ENCODE results near the gene PTBP3.

Gene PTBP3

GRCh38 chr9:112296929-112297328, 36.5 kb downstream of the PTBP3 start:
- H4K20me1 ChIP-seq (ENCODE audit: insufficient read depth, low read length), result no peaks in the 10 kb centered on the region
- no peak overlapping the region for H3K27ac ChIP-seq (ENCODE audit: low read depth, low read length, poor library complexity, severe bottlenecking)
- TF ChIP-seq, protein P1, sequence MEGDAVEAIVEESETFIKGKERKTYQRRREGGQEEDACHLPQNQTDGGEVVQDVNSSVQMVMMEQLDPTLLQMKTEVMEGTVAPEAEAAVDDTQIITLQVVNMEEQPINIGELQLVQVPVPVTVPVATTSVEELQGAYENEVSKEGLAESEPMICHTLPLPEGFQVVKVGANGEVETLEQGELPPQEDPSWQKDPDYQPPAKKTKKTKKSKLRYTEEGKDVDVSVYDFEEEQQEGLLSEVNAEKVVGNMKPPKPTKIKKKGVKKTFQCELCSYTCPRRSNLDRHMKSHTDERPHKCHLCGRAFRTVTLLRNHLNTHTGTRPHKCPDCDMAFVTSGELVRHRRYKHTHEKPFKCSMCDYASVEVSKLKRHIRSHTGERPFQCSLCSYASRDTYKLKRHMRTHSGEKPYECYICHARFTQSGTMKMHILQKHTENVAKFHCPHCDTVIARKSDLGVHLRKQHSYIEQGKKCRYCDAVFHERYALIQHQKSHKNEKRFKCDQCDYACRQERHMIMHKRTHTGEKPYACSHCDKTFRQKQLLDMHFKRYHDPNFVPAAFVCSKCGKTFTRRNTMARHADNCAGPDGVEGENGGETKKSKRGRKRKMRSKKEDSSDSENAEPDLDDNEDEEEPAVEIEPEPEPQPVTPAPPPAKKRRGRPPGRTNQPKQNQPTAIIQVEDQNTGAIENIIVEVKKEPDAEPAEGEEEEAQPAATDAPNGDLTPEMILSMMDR (IDR thresholded peaks at IDR 0.05; ENCODE audit: low read length), result no peak
- no peak for TF ChIP-seq EZH2 (IDR thresholded peaks at IDR 0.05; ENCODE audit: borderline replicate concordance, low read length)
- peaks cover 62% of the 10 kb centered on the region for H3K79me2 ChIP-seq (ENCODE audit: insufficient read depth, low read length)
- peaks cover 8% of the 10 kb centered on the region for H3K4me1 ChIP-seq (ENCODE audit: insufficient read depth, low read length, severe bottlenecking)
- no peak overlapping the region for H3K4me3 ChIP-seq (ENCODE audit: low read depth, low read length, poor library complexity, severe bottlenecking)
- no peak overlapping the region for H3K9ac ChIP-seq (ENCODE audit: low read length)
- H3K9me3 ChIP-seq (ENCODE audit: low read length), result no peaks in the 10 kb centered on the region; the same call in 1 of the 2 replicates
- H2AFZ ChIP-seq (ENCODE audit: low read length), result no peak overlapping the region
- H3K27me3 ChIP-seq (ENCODE audit: insufficient read depth, low read length), result no peaks in the 10 kb centered on the region
- H3K4me2 ChIP-seq (ENCODE audit: low read length), result no peak overlapping the region
- H3F3A ChIP-seq (ENCODE audit: insufficient read depth, low read length), result no peaks in the 10 kb centered on the region
- peaks cover 56% of the 10 kb centered on the region for H3K36me3 ChIP-seq (ENCODE audit: insufficient read depth, low read length)
- no peaks in the 10 kb centered on the region for H3K9me2 ChIP-seq (ENCODE audit: low read depth, low read length)

DNA sequence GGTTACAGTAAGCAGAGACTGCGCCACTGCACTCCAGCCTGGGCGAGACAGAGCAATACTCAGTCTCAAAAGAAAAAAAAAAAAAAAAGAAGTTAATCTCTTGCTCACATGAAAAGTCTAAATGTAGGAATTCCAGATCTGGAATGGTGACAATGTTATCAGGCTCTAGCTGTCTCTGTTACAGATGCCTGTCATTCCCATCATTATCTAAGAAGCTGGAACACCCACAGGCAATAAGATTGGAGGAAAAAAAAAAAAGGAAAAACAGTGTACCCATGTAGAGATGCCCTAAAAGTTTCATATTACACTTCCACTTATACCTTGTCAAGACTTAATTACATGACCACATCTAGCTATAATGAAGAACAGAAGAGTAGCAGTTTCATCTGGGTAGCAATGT, 38.2 kb downstream of the PTBP3 start:
- H4K20me1 ChIP-seq (ENCODE audit: insufficient read depth, low read length), result no peaks in the 10 kb centered on the region
- no peaks in the 10 kb centered on the region for H3K27me3 ChIP-seq (ENCODE audit: insufficient read depth, low read length)
- no peaks in the 10 kb centered on the region for H3K9me3 ChIP-seq (ENCODE audit: low read length)
- no peaks in the 10 kb centered on the region for H3K9me2 ChIP-seq (ENCODE audit: low read depth, low read length)
- H3F3A ChIP-seq (ENCODE audit: insufficient read depth, low read length), result no peaks in the 10 kb centered on the region
- peaks cover 71% of the 10 kb centered on the region for H3K36me3 ChIP-seq (ENCODE audit: insufficient read depth, low read length)
- H3K4me2 ChIP-seq (ENCODE audit: low read length), result no peak overlapping the region
- H2AFZ ChIP-seq (ENCODE audit: low read length), result no peak overlapping the region
- H3K27ac ChIP-seq (ENCODE audit: low read depth, low read length, poor library complexity, severe bottlenecking), result no peak overlapping the region
- no peak overlapping the region for H3K4me3 ChIP-seq (ENCODE audit: low read depth, low read length, poor library complexity, severe bottlenecking)
- H3K79me2 ChIP-seq (ENCODE audit: insufficient read depth, low read length), result peaks cover 52% of the 10 kb centered on the region
- no peak overlapping the region for H3K9ac ChIP-seq (ENCODE audit: low read length)
- TF ChIP-seq, protein P1 (IDR thresholded peaks at IDR 0.05; ENCODE audit: low read length), result no peak
- TF ChIP-seq EZH2 (IDR thresholded peaks at IDR 0.05; ENCODE audit: borderline replicate concordance, low read length), result no peak
- H3K4me1 ChIP-seq (ENCODE audit: insufficient read depth, low read length, severe bottlenecking), result no peaks in the 10 kb centered on the region

DNA sequence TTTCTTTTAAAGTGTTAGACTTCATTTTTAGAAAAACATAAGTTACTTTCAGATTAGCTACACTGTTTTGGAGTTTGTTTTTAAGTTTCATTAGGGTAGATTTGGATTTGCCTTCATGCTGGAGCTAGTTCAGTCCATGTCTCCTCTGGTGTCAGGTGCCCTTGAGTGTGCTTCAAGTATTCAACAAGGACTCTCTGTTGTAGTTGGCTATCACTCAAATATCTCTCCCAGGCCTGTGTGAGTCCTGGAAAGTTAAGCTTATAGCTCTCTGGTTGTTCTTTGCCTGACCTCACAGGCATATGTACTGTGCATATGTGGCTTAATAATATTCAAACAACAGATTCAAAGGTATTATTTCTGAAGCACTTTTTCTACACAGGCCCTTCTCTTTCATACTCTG, 45.4 kb downstream of the PTBP3 start:
- Histone ChIP-seq H3K9ac (ENCODE audit: low read length) (no peak overlapping the region), H3K27me3 (ENCODE audit: insufficient read depth, low read length) (no peaks in the 10 kb centered on the region), H2AFZ (ENCODE audit: low read length) (no peak overlapping the region), H3K4me2 (ENCODE audit: low read length) (no peak overlapping the region), H3K36me3 (ENCODE audit: insufficient read depth, low read length) (peaks cover 67% of the 10 kb centered on the region), H4K20me1 (ENCODE audit: insufficient read depth, low read length) (no peaks in the 10 kb centered on the region), H3F3A (ENCODE audit: insufficient read depth, low read length) (no peaks in the 10 kb centered on the region), H3K9me3 (ENCODE audit: low read length) (peaks cover 25% of the 10 kb centered on the region), H3K79me2 (ENCODE audit: insufficient read depth, low read length) (peaks cover 22% of the 10 kb centered on the region; the same call in 1 of the 2 replicates), H3K9me2 (ENCODE audit: low read depth, low read length) (no peaks in the 10 kb centered on the region), H3K27ac (ENCODE audit: low read depth, low read length, poor library complexity, severe bottlenecking) (no peak overlapping the region), H3K4me1 (ENCODE audit: insufficient read depth, low read length, severe bottlenecking) (no peaks in the 10 kb centered on the region), H3K4me3 (ENCODE audit: low read depth, low read length, poor library complexity, severe bottlenecking) (no peak overlapping the region)
- TF ChIP-seq, protein P1 (IDR thresholded peaks at IDR 0.05; ENCODE audit: low read length), result no peak
- TF ChIP-seq EZH2 (IDR thresholded peaks at IDR 0.05; ENCODE audit: borderline replicate concordance, low read length), result no peak
